ENCODE data around the gene UBASH3B. TPM values are rescaled to one million over a fixed set of nuclear protein-coding genes. Genes with fewer than 3 reads are reported as not detected.
A peak's percentile ranks its signal among the peaks of the same experiment; 100 is the strongest.

UBASH3B gene
- total RNA-seq, 2 donors from 2014 or later = 3.4 to 3.5 TPM

GRCh38 chr11:122757201-122757600, 101.7 kb downstream of the UBASH3B start:
- Mint-ChIP-seq H3K9me3 (no peaks in the 10 kb centered on the region), H3K4me3 (no peak overlapping the region), H3K27ac (no peak overlapping the region), H3K4me1 (ENCODE audit: low read depth in 2 of 2) (peaks cover 24 to 34% of the 10 kb centered on the region in 2 donors), H3K27me3 (no peaks in the 10 kb centered on the region), H3K36me3 (no peaks in the 10 kb centered on the region)
- no peak for DNase-seq (ENCODE audit: low spot score)
- no peak for ATAC-seq

- H3K4me3 Mint-ChIP-seq = no peak overlapping the region
- no peaks in the 10 kb centered on the region for H3K9me3 Mint-ChIP-seq
- H3K27ac Mint-ChIP-seq = no peak overlapping the region
- DNase-seq (ENCODE audit: low spot score) (no peak), ATAC-seq (no peak)
- H3K36me3 Mint-ChIP-seq = no peaks in the 10 kb centered on the region
- no peaks in the 10 kb centered on the region for H3K27me3 Mint-ChIP-seq
- peaks cover 20 to 29% of the 10 kb centered on the region in 2 donors for H3K4me1 Mint-ChIP-seq (ENCODE audit: low read depth in 2 of 2)
These were observed 102.8 kb downstream of the UBASH3B start for GRCh38 chr11:122758339-122758738.

DNA sequence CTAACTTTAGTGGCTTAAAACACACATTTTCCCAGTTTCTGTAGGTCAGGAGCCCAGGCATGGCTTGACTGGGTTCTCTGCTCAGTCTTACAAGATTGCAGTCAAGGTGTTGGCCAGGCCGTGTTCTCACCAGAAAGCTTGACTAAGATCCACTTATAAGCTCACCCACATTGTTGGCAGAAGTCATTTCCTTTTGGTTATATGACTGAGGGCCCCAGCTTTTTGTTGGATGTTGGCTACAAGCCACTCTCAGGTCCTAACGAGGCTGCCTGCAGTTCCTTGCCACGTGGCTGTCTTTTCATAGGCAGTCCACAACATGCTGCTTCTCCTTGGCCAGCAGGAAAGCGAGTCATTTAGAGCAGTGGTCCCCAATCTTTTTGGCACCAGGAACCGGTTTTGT, 103.5 kb downstream of the UBASH3B start:
- Mint-ChIP-seq H3K36me3 (no peaks in the 10 kb centered on the region), H3K9me3 (no peaks in the 10 kb centered on the region), H3K4me1 (ENCODE audit: low read depth in 2 of 2) (peaks cover 16 to 29% of the 10 kb centered on the region in 2 donors), H3K27ac (no peak overlapping the region), H3K4me3 (no peak overlapping the region), H3K27me3 (no peaks in the 10 kb centered on the region)
- no peak for DNase-seq (ENCODE audit: low spot score)
- ATAC-seq = peak in 1 of 2 donors; percentile 55

DNA sequence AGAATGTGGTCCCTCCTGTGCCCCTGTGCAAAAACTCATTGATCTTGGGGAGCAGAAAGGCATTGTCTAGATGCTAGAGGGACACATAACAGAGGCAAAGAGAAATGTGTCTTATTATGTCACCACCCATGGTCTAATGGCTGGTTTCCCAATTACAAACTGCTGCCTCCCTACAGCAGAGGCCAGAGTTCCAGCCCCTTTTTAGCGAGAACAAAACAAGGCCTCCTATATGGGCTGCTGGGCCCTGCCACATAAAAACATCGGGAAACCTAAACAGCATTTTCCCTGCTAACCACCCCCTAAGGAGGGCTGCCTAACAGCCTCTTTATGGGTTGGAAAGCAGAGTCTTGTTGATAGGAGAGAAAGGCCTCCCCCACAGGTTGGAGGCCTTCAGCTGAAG, 107.6 kb downstream of the UBASH3B start:
- no peak overlapping the region for H3K27ac Mint-ChIP-seq
- ATAC-seq (no peak), DNase-seq (ENCODE audit: low spot score) (no peak)
- no peaks in the 10 kb centered on the region for H3K36me3 Mint-ChIP-seq
- H3K4me1 Mint-ChIP-seq (ENCODE audit: low read depth in 2 of 2) = peaks cover 5 to 9% of the 10 kb centered on the region in 2 donors
- no peak overlapping the region for H3K4me3 Mint-ChIP-seq
- H3K9me3 Mint-ChIP-seq = no peaks in the 10 kb centered on the region
- H3K27me3 Mint-ChIP-seq = no peaks in the 10 kb centered on the region

DNA sequence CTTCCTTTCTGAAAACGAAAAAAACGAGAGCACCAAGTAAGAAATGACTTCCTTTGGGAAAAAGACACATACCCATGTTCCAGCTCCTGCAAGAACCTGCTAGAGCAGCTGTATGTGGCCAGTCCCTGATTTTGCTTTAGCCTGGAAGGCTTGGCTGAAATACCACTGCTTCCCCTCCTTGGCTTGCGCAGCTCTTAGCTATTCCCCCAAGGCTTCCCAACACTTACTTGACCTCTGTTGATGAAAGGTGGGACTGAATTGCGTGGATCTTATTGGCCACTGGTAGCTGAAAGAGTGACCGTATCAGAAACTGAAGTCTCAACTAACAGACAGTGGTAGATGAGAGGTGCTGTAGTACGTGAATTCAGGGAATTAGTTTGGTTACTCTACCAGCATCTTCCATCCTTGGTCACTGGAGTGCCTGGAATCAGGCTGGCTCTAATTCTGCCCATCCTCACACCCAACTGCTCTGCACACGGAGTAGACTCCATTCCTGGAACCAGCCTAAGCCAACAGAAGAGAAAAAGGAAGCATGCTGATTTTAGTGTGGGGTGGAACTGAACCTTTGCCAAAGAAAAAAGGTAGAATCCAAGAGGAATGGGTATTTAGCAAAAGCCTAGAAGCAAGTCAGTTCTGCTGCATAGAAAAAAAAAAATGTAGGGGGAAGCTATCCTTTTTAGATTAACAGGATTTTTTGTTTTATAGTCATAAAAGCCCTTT, 109.0 kb downstream of the UBASH3B start:
- H3K4me3 Mint-ChIP-seq = no peak overlapping the region
- H3K27me3 Mint-ChIP-seq = no peaks in the 10 kb centered on the region
- no peaks in the 10 kb centered on the region for H3K9me3 Mint-ChIP-seq
- no peak overlapping the region for H3K27ac Mint-ChIP-seq
- H3K4me1 Mint-ChIP-seq (ENCODE audit: low read depth in 2 of 2) = peaks cover 0 to 4% of the 10 kb centered on the region in 2 donors
- H3K36me3 Mint-ChIP-seq = no peaks in the 10 kb centered on the region
- no peak for DNase-seq (ENCODE audit: low spot score)
- no peak for ATAC-seq

DNA sequence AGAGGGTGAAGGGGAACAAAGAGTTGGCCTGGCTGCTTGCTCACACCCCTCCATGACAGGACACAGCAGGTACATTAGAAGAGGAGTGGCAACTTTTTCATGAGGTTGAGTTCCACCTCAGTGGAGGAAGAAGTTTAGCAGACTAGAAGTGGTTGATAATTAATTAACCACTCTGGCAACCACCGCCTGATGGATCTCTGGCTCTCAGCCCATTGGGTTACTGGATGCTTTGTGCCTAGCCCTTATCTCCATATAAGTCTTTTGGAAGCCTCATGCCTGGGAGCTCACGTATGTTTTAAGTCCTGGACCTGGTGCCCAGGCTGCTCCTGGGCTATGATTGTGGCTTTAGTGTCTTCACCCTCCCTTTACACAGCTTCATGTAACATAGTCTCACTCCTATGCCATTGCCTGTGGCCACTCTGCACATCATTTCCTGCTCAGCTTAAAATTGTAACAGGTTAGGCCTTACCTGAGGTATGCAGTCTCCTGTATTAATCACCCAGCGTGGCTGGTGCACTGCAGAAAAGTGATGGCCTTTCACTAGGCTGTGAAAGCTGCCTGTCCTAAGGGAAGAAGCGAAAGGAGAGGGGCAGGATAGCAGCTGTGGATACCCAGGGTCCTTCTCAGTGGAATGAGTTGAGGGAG, 110.1 kb downstream of the UBASH3B start:
- Mint-ChIP-seq H3K9me3 (no peaks in the 10 kb centered on the region), H3K4me1 (ENCODE audit: low read depth in 2 of 2) (peaks cover 0 to 4% of the 10 kb centered on the region in 2 donors), H3K36me3 (no peaks in the 10 kb centered on the region), H3K27me3 (no peaks in the 10 kb centered on the region), H3K27ac (no peak overlapping the region), H3K4me3 (no peak overlapping the region)
- ATAC-seq = no peak
- DNase-seq (ENCODE audit: low spot score) = no peak

GRCh38 chr11:122769126-122769780, 113.7 kb downstream of the UBASH3B start:
- no peaks in the 10 kb centered on the region for H3K27me3 Mint-ChIP-seq
- peaks cover 0 to 4% of the 10 kb centered on the region in 2 donors for H3K4me1 Mint-ChIP-seq (ENCODE audit: low read depth in 2 of 2)
- H3K27ac Mint-ChIP-seq = no peak overlapping the region
- no peaks in the 10 kb centered on the region for H3K36me3 Mint-ChIP-seq
- H3K9me3 Mint-ChIP-seq = no peaks in the 10 kb centered on the region
- ATAC-seq (no peak), DNase-seq (ENCODE audit: low spot score) (no peak)
- no peak overlapping the region for H3K4me3 Mint-ChIP-seq

- no peak for DNase-seq (ENCODE audit: low spot score)
- Mint-ChIP-seq H3K4me1 (ENCODE audit: low read depth in 2 of 2) (peaks cover 1 to 4% of the 10 kb centered on the region in 2 donors), H3K9me3 (no peaks in the 10 kb centered on the region), H3K36me3 (no peaks in the 10 kb centered on the region), H3K4me3 (no peak overlapping the region), H3K27me3 (no peaks in the 10 kb centered on the region), H3K27ac (no peak overlapping the region)
- ATAC-seq = no peak
These were observed 117.4 kb downstream of the UBASH3B start for GRCh38 chr11:122772945-122773344.

DNA sequence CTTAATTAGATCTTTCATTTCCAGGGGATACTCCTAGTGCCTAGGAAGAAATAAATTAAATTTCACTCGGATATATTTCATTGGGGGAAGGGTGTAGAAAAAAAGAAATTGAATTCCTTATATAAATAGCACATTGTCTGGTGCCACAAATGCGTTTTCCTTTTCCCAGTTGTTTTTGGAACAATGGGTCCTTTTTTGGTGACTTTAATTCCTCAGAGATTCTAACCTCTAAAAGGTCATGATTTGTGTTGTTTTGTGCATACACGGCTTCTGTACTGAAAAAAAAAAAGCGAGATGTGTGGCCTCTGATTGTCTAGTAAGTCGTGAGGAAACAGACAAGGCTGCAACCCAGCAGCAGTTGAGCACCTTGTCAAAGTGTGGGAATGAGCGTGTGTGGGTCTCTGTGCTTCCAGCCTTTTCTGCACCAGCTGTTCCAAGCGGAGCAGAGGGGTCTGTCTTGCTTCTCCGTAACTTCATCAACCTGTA, 118.3 kb downstream of the UBASH3B start:
- DNase-seq (ENCODE audit: low spot score) = no peak
- Mint-ChIP-seq H3K27me3 (no peaks in the 10 kb centered on the region), H3K4me1 (ENCODE audit: low read depth in 2 of 2) (peaks cover 6 to 7% of the 10 kb centered on the region in 2 donors), H3K9me3 (no peaks in the 10 kb centered on the region), H3K4me3 (no peak overlapping the region), H3K36me3 (no peaks in the 10 kb centered on the region), H3K27ac (no peak overlapping the region)
- ATAC-seq = no peak

- Mint-ChIP-seq H3K4me3 (no peak overlapping the region), H3K36me3 (no peaks in the 10 kb centered on the region), H3K4me1 (ENCODE audit: low read depth in 2 of 2) (peaks cover 6 to 7% of the 10 kb centered on the region in 2 donors), H3K27ac (no peak overlapping the region), H3K27me3 (no peaks in the 10 kb centered on the region), H3K9me3 (no peaks in the 10 kb centered on the region)
- ATAC-seq (no peak), DNase-seq (ENCODE audit: low spot score) (no peak)
These were observed 120.3 kb downstream of the UBASH3B start for GRCh38 chr11:122775675-122776271.

DNA sequence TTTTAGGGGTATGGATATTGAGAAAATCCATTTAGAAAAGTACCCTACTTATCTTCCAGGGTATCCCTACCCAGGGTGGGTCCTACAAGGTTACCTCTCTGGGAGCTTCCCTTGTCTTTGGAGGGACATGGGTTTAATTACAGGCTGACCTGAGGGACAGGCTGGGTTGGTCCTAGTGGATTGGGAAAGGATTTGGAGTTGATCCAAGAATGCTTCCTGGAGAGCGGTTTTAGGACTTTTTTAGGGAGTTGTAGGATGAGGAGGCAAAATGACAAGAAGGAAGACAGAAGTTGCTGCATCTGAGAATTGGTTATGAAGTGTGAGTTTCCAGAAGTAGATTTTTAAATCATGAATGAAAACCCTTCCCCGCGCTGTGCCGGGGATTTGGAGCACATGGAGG, 121.0 kb downstream of the UBASH3B start:
- ATAC-seq = no peak
- no peak for DNase-seq (ENCODE audit: low spot score)
- no peaks in the 10 kb centered on the region for H3K36me3 Mint-ChIP-seq
- H3K27ac Mint-ChIP-seq = no peak overlapping the region
- no peak overlapping the region for H3K4me3 Mint-ChIP-seq
- no peaks in the 10 kb centered on the region for H3K27me3 Mint-ChIP-seq
- peaks cover 6 to 11% of the 10 kb centered on the region in 2 donors for H3K4me1 Mint-ChIP-seq (ENCODE audit: low read depth in 2 of 2)
- H3K9me3 Mint-ChIP-seq = no peaks in the 10 kb centered on the region

DNA sequence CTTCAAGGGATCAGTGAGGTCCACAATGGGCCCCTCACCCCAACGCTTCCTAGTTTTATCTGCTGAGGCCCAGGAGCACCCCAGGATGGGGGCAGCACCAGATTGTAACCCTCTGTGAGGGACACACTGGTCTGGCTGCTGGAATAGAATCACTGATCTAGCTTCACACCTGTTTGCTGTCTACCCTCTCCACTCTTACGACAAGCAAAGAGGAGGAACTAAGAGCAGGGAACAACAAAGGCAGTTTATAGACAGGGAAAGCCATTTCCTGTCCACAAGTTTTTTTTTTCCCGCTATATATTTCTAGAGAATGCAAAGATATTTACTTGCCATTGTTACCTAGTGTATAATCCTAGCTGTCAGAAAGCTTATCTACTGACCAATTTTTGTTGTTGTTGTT, 121.8 kb downstream of the UBASH3B start:
- Mint-ChIP-seq H3K9me3 (no peaks in the 10 kb centered on the region), H3K27ac (no peak overlapping the region), H3K4me1 (ENCODE audit: low read depth in 2 of 2) (peaks cover 6 to 11% of the 10 kb centered on the region in 2 donors), H3K27me3 (no peaks in the 10 kb centered on the region), H3K36me3 (no peaks in the 10 kb centered on the region), H3K4me3 (no peak overlapping the region)
- DNase-seq (ENCODE audit: low spot score) (no peak), ATAC-seq (no peak)

- Mint-ChIP-seq H3K9me3 (no peaks in the 10 kb centered on the region), H3K36me3 (no peaks in the 10 kb centered on the region), H3K4me3 (no peak overlapping the region), H3K27me3 (no peaks in the 10 kb centered on the region), H3K27ac (no peak overlapping the region), H3K4me1 (ENCODE audit: low read depth in 2 of 2) (peaks cover 6 to 11% of the 10 kb centered on the region in 2 donors)
- ATAC-seq = peak in 1 of 2 donors; percentile 60
- DNase-seq (ENCODE audit: low spot score) = no peak
These were observed 122.6 kb downstream of the UBASH3B start for GRCh38 chr11:122778148-122778547.

Measured in natural killer cell treated with Interleukin-12 subunit alpha and Interleukin-12 subunit beta and Interleukin-15 and Interleukin-18, amount 100 ng/mL, for 72 hours (primary cell).